CD4-positive, CD25-positive, alpha-beta regulatory T cell (primary cell): ENCODE results near the gene CAP1. TPM values are rescaled to one million over a fixed set of nuclear protein-coding genes. Genes with fewer than 3 reads are reported as not detected.

Experiments
- ATAC-seq, 2 donors: fragments of 150-1000 bp; cut with Tn5 transposase; one replicate each; pipeline ENCODE4 v1.10.0; 2021; ENCODE audit warnings: low read depth in 2 of 2, moderate number of reproducible peaks in 2 of 2, moderate library complexity in 1 of 2
- DNase-seq, 3 donors: peaks; one replicate each; pipeline versions ENCODE4 v3.0.0 to v3.0.0-alpha.2; 2012 to 2022; ENCODE audit warnings: mixed read lengths in 1 of 3
- H3K27ac ChIP-seq: one replicate; pipeline ENCODE4 v1.7.0; 2013; ENCODE audit warnings: mild to moderate bottlenecking, low read length; ENCODE audit not compliant: insufficient read depth, poor library complexity, severe bottlenecking
- H3K27me3 ChIP-seq: one replicate; pipeline ENCODE4 v1.7.0; 2013; ENCODE audit warnings: low read length; ENCODE audit not compliant: control insufficient read depth, insufficient read depth
- H3K36me3 ChIP-seq: one replicate; pipeline ENCODE4 v1.7.0; 2013; ENCODE audit warnings: mild to moderate bottlenecking, low read length, moderate library complexity; ENCODE audit not compliant: control insufficient read depth, insufficient read depth
- H3K4me1 ChIP-seq: 2 replicates; pipeline ENCODE4 v1.7.0; 2013; ENCODE audit warnings: mild to moderate bottlenecking, low read length; ENCODE audit not compliant: insufficient read depth, control insufficient read depth, poor library complexity, severe bottlenecking
- H3K4me3 ChIP-seq: one replicate; pipeline ENCODE4 v1.7.0; 2013; ENCODE audit warnings: low read depth, mild to moderate bottlenecking, low read length, moderate library complexity
- H3K9me3 ChIP-seq, 2 experiments: 1 replicate in 1 of 2; 2 replicates in 1 of 2; pipeline ENCODE4 v1.7.0; 2013; ENCODE audit warnings: low read length in 2 of 2, mild to moderate bottlenecking in 1 of 2, moderate library complexity in 1 of 2; ENCODE audit not compliant: control insufficient read depth in 2 of 2
- H3K27ac Mint-ChIP-seq, 3 donors: one replicate each; pipeline ENCODE4 v1.8.0; 2020 to 2022; ENCODE audit warnings: mild to moderate bottlenecking in 3 of 3, mixed read lengths in 3 of 3, moderate library complexity in 2 of 3
- H3K27me3 Mint-ChIP-seq: one replicate; pipeline ENCODE4 v1.8.0; 2022; ENCODE audit warnings: mild to moderate bottlenecking, mixed read lengths
- H3K36me3 Mint-ChIP-seq: one replicate; pipeline ENCODE4 v1.8.0; 2020; ENCODE audit warnings: mixed read lengths
- H3K4me1 Mint-ChIP-seq, 4 donors: one replicate each; pipeline ENCODE4 v1.8.0; 2020 to 2022; ENCODE audit warnings: mixed read lengths in 4 of 4, mild to moderate bottlenecking in 1 of 4
- H3K4me3 Mint-ChIP-seq, 4 donors: one replicate each; pipeline ENCODE4 v1.8.0; 2020 to 2022; ENCODE audit warnings: mild to moderate bottlenecking in 4 of 4, mixed read lengths in 4 of 4, moderate library complexity in 3 of 4
- H3K9me3 Mint-ChIP-seq, 7 donors: one replicate each; pipeline ENCODE4 v1.8.0; 2020 to 2022; ENCODE audit warnings: mixed read lengths in 7 of 7, mild to moderate bottlenecking in 3 of 7, moderate library complexity in 2 of 7
- polyA plus RNA-seq, 4 donors: library from polyadenylated mRNA; unstranded; fragments of 300-500 nt; fragmentation: Illumina TruSeq; gene quantifications; one replicate each; pipeline ENCODE4 v1.2.3, GENCODE V29; 2021
- total RNA-seq: library from RNA; stranded (reverse); gene quantifications from one replicate; pipeline ENCODE4 v1.2.3, GENCODE V29; 2022

The CAP1 gene
- total and polyA plus RNA-seq, 5 donors from 2014 or later: 322 to 806 (median 636) TPM

DNA sequence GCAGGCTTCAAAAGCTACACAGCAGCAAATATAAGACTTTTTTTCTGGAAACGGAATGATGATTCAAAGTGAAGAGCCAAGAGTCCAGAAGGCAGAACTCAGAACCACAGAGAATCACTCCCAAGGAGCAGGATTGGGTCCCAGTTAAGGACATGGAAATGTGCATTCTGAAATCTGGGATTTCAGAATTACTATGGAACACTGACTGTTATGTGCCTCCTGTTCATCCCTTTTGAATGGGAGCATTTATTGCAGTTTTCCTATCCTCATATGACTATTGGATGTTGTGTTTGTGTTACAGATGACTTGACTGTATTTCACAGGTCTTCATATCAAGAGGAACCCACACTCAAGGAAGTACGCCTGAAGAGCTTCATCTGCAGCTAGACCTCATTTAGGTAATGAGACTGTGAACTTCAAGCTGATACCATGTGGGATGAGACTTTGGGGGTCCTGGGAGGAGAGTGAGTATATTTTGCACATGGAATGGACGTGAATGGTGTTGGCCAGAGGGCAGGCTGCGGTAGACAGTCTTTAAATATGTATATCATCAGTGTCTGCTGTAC is 17.1 kb upstream of the CAP1 start:
- Mint-ChIP-seq H3K4me3 (no peak overlapping the region), H3K27ac (no peak overlapping the region), H3K36me3 (no peaks in the 10 kb centered on the region), H3K4me1 (peaks cover 0 to 2% (median 0%) of the 10 kb centered on the region in 4 donors), H3K9me3 (peaks cover 0 to 6% (median 3%) of the 10 kb centered on the region in 7 donors), H3K27me3 (peaks cover 23% of the 10 kb centered on the region)
- Histone ChIP-seq H3K4me1 (no peaks in the 10 kb centered on the region), H3K27ac (no peak overlapping the region), H3K27me3 (no peaks in the 10 kb centered on the region), H3K4me3 (no peak overlapping the region), H3K36me3 (no peaks in the 10 kb centered on the region), H3K9me3 (no peaks in the 10 kb centered on the region)
- DNase-seq (no peak), ATAC-seq (no peak)

- Mint-ChIP-seq H3K9me3 (peaks cover 0 to 6% (median 3%) of the 10 kb centered on the region in 7 donors), H3K27me3 (peaks cover 19% of the 10 kb centered on the region), H3K36me3 (no peaks in the 10 kb centered on the region), H3K4me3 (no peak overlapping the region), H3K4me1 (peaks cover 0 to 3% (median 1%) of the 10 kb centered on the region in 4 donors), H3K27ac (no peak overlapping the region)
- no peak for ATAC-seq
- no peaks in the 10 kb centered on the region for H3K27me3 ChIP-seq
- no peak for DNase-seq
- no peak overlapping the region for H3K4me3 ChIP-seq
- H3K36me3 ChIP-seq: no peaks in the 10 kb centered on the region
- H3K9me3 ChIP-seq: no peaks in the 10 kb centered on the region
- no peak overlapping the region for H3K27ac ChIP-seq
- H3K4me1 ChIP-seq: no peaks in the 10 kb centered on the region
These were observed 15.9 kb upstream of the CAP1 start for GRCh38 chr1:40024671-40025070.

DNA sequence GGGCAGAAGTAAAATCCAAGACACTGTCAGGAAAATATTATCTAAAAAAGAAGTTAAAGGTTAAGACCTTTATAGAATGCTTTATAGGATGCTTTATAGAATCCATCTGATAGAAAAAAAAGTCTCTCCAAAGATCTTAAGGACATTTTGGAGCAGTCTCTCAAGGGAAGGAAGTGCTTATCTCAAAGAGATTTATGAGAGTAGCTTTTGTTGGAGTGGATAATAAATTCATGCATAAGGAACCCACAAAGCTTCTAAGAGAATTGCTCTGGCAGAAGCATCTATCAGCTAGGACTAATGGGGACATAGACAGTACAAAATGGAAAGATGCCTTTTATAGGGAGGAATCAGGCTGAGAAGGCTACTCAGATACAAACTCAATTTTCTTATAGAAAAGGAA is 12.9 kb upstream of the CAP1 start:
- H3K4me3 Mint-ChIP-seq: peak overlapping the region in 1 of 4 donors; percentile 21
- Histone ChIP-seq H3K27ac (no peak overlapping the region), H3K36me3 (no peaks in the 10 kb centered on the region), H3K4me1 (peaks cover 7% of the 10 kb centered on the region), H3K4me3 (no peak overlapping the region), H3K27me3 (no peaks in the 10 kb centered on the region), H3K9me3 (no peaks in the 10 kb centered on the region)
- H3K27ac Mint-ChIP-seq: no peak overlapping the region
- H3K9me3 Mint-ChIP-seq: peaks cover 0 to 6% (median 3%) of the 10 kb centered on the region in 7 donors
- peaks cover 26% of the 10 kb centered on the region for H3K27me3 Mint-ChIP-seq
- no peaks in the 10 kb centered on the region for H3K36me3 Mint-ChIP-seq
- H3K4me1 Mint-ChIP-seq: peaks cover 6 to 15% (median 11%) of the 10 kb centered on the region in 4 donors
- DNase-seq: no peak
- no peak for ATAC-seq

DNA sequence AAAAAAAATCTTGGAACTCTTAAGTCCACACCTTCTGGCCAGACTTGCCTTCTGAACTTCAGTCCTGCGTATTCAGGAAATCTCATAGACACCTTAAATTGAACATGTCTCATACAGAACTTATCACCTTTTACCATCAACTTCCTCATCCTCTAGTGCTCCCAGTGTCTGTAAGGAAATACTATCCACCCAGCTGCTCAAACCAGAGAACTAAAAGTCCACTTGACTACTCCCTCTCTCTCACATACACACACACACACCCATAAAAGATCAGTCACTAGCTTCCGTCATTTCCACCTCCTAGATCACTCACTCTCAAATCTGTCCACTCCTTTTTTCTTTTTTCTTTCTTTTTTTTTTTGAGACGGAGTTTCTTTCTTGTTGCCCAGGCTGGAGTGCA is 10.9 kb upstream of the CAP1 start:
- ATAC-seq (no peak), DNase-seq (no peak)
- Histone ChIP-seq H3K4me1 (peaks cover 13% of the 10 kb centered on the region), H3K9me3 (no peaks in the 10 kb centered on the region), H3K36me3 (no peaks in the 10 kb centered on the region), H3K27me3 (no peaks in the 10 kb centered on the region), H3K4me3 (no peak overlapping the region), H3K27ac (no peak overlapping the region)
- H3K9me3 Mint-ChIP-seq: peaks cover 0 to 2% (median 0%) of the 10 kb centered on the region in 7 donors
- no peaks in the 10 kb centered on the region for H3K36me3 Mint-ChIP-seq
- H3K4me3 Mint-ChIP-seq: no peak overlapping the region
- peaks cover 17% of the 10 kb centered on the region for H3K27me3 Mint-ChIP-seq
- peak overlapping the region in 1 of 3 donors; percentile 72 for H3K27ac Mint-ChIP-seq
- peaks cover 8 to 30% (median 23%) of the 10 kb centered on the region in 4 donors for H3K4me1 Mint-ChIP-seq

DNA sequence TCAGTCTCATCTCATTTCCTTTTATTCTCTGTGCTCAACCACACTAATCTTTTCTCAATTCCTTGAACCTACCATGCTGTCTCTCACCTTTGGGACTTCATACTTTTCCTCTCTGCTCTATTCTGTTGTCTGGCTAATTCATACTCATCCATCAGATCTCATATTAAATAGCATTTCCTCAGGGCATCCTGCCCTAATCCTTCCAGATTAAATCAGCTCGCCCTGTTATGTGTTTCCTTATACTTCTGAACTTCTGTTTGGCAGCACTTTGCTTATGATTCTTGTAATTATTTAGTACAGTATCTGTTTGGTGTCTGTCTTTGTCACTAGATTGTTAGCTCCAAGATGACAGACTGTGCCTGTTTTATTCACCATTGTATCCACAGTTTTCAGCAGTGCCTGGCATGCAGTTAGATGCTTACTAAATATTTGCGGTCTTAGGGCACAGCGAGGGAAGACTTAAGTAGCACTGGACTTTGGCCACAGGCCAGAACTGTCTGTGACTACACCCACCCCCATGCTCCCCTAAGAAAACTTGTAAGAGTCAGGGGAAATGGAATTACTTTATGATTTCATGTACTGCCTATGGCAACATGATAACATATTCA is 9.9 kb upstream of the CAP1 start:
- no peak overlapping the region for H3K4me3 ChIP-seq
- Mint-ChIP-seq H3K4me3 (no peak overlapping the region), H3K9me3 (peaks cover 0 to 2% (median 0%) of the 10 kb centered on the region in 7 donors), H3K27me3 (peaks cover 15% of the 10 kb centered on the region), H3K36me3 (no peaks in the 10 kb centered on the region), H3K27ac (peak overlapping the region in 1 of 3 donors; percentile 13), H3K4me1 (peaks cover 14 to 37% (median 29%) of the 10 kb centered on the region in 4 donors)
- no peak overlapping the region for H3K27ac ChIP-seq
- no peak for DNase-seq
- no peaks in the 10 kb centered on the region for H3K36me3 ChIP-seq
- ATAC-seq: no peak
- no peaks in the 10 kb centered on the region for H3K9me3 ChIP-seq
- no peaks in the 10 kb centered on the region for H3K27me3 ChIP-seq
- H3K4me1 ChIP-seq: peaks cover 24% of the 10 kb centered on the region

DNA sequence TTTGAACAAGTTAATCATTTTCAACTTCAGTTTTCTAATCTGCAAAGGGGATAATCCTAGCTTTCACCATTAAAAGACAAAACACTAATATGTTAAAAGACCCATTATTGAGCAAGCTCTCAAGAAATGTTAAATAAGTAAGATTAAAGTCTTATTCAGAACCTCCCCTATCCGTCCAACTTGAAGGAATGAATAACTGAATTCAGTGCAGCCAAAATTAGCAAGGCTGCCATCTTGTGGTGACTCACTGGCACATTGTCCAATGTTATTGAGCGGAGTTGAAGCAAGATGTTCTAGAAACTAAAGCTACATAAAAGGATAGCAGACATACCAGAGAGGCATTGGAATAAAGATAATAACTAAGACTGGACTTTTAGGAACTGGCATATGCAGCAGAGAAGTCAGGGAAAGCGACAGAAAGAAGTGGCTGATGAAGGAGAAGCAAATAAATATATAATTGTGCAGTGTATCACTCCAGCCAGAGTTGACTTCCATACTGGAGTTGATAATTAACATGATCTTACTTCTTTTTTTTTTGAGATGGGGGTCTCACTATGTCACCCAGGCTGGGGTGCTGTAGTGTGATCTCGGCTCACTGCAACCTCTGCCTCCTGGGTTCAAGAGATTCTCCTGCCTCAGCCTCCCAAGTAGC is 8.2 kb upstream of the CAP1 start:
- no peaks in the 10 kb centered on the region for H3K36me3 Mint-ChIP-seq
- H3K36me3 ChIP-seq: no peaks in the 10 kb centered on the region
- no peaks in the 10 kb centered on the region for H3K9me3 ChIP-seq
- H3K27me3 Mint-ChIP-seq: peaks cover 10% of the 10 kb centered on the region
- no peak overlapping the region for H3K27ac ChIP-seq
- ATAC-seq: peak; percentile 67 to 70
- peaks cover 0 to 2% (median 0%) of the 10 kb centered on the region in 7 donors for H3K9me3 Mint-ChIP-seq
- no peaks in the 10 kb centered on the region for H3K27me3 ChIP-seq
- peaks cover 30% of the 10 kb centered on the region for H3K4me1 ChIP-seq
- H3K27ac Mint-ChIP-seq: peak overlapping the region in 1 of 3 donors; percentile 1
- peak overlapping the region in 1 of 4 donors; percentile 1 for H3K4me3 Mint-ChIP-seq
- H3K4me1 Mint-ChIP-seq: peaks cover 14 to 49% (median 31%) of the 10 kb centered on the region in 4 donors
- peak; percentile 32 to 77 (median 54) for DNase-seq
- H3K4me3 ChIP-seq: no peak overlapping the region

DNA sequence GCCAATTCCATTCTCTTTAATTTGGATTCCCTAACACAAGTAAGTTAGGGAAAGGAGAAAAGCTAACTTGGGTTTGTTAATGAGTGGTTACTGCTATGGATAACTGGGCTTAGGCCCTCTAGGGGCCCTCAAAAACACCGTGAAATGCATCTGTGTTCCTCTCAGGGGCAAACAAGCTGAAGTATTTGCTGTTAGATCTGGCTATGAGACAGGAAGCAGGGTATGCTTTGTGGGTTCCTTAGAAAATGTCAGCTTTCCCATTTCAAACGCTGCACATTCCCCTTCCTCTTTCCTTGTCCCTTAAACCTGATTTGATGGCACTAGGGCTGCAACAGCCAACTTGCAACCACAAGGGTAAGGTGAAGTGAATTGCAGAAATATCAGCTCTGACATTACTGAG is 5.7 kb upstream of the CAP1 start:
- Histone ChIP-seq H3K27me3 (no peaks in the 10 kb centered on the region), H3K27ac (peak overlapping the region; percentile 66), H3K4me1 (peaks cover 53% of the 10 kb centered on the region), H3K36me3 (no peaks in the 10 kb centered on the region), H3K9me3 (no peaks in the 10 kb centered on the region), H3K4me3 (peak overlapping the region; percentile 5)
- Mint-ChIP-seq H3K9me3 (no peaks in the 10 kb centered on the region), H3K27me3 (peaks cover 7% of the 10 kb centered on the region), H3K27ac (peak overlapping the region; percentile 80 to 98 (median 89)), H3K4me3 (peak overlapping the region; percentile 42 to 80 (median 64)), H3K4me1 (peaks cover 24 to 68% (median 45%) of the 10 kb centered on the region in 4 donors), H3K36me3 (no peaks in the 10 kb centered on the region)
- DNase-seq (peak in 1 of 3 donors; percentile 47), ATAC-seq (no peak)
